CD4-positive, alpha-beta T cell (primary cell): ENCODE results near the gene B4GALNT1. TPM values are rescaled to one million over a fixed set of nuclear protein-coding genes. Genes with fewer than 3 reads are reported as not detected.
A peak's percentile ranks its signal among the peaks of the same experiment; 100 is the strongest.

Experiments
- ATAC-seq: fragments of 200-7000 bp; cut with Tn5 transposase; one replicate; pipeline ENCODE4 v1.10.0; 2022; ENCODE audit warnings: mild to moderate bottlenecking; ENCODE audit not compliant: poor library complexity
- CTCF ChIA-PET: fragments of 350-600 bp; sonication (Branson Sonifier 250); formaldehyde crosslinking; loops from one replicate; lab custom pipeline; 2021; ENCODE audit warnings: antibody characterized with exemption, inconsistent platforms; lab: Charles Lee
- POLR2A ChIA-PET: fragments of 350-600 bp; sonication (Branson Sonifier 250); formaldehyde crosslinking; loops from one replicate; lab custom pipeline; 2021; ENCODE audit warnings: antibody characterized with exemption, inconsistent platforms; lab: Charles Lee
- DNase-seq, 14 experiments: peaks; one replicate each; pipeline ENCODE4 v3.0.0-alpha.2; 2013 to 2020; ENCODE audit warnings: mixed read lengths in 2 of 14
- H3K27ac ChIP-seq, 2 donors: one replicate each; pipeline versions ENCODE4 v1.5.1 to v1.7.0; 2013; ENCODE audit warnings: low read length in 2 of 2, low read depth in 1 of 2, mild to moderate bottlenecking in 1 of 2
- H3K27me3 ChIP-seq, 2 experiments: 1 replicate in 1 of 2; 2 replicates in 1 of 2; pipeline versions ENCODE4 v1.6.1 to v1.7.0; 2013; ENCODE audit warnings: low read length in 2 of 2, control low read depth in 1 of 2, mild to moderate bottlenecking in 1 of 2, moderate library complexity in 1 of 2; ENCODE audit not compliant: insufficient read depth in 2 of 2, control insufficient read depth in 1 of 2
- H3K36me3 ChIP-seq: one replicate; pipeline ENCODE4 v1.6.1; 2013; ENCODE audit warnings: low read length, control low read depth; ENCODE audit not compliant: insufficient read depth
- H3K4me1 ChIP-seq: one replicate; pipeline ENCODE4 v1.6.1; 2013; ENCODE audit warnings: low read length, control low read depth; ENCODE audit not compliant: insufficient read depth
- H3K4me3 ChIP-seq: one replicate; pipeline ENCODE4 v1.5.1; 2013; ENCODE audit warnings: mild to moderate bottlenecking, low read length, moderate library complexity
- H3K9me3 ChIP-seq, 2 experiments: 1 replicate in 1 of 2; 2 replicates in 1 of 2; pipeline versions ENCODE4 v1.6.1 to v1.7.0; 2013; ENCODE audit warnings: low read length in 2 of 2, mild to moderate bottlenecking in 2 of 2, control low read depth in 1 of 2, moderate library complexity in 1 of 2; ENCODE audit not compliant: control insufficient read depth in 1 of 2, insufficient read depth in 1 of 2
- H3K27ac Mint-ChIP-seq: one replicate; pipeline ENCODE4 v1.8.0; 2020; ENCODE audit warnings: mixed read lengths
- H3K27me3 Mint-ChIP-seq: one replicate; pipeline ENCODE4 v1.8.0; 2021; ENCODE audit warnings: mixed read lengths
- H3K36me3 Mint-ChIP-seq: one replicate; pipeline ENCODE4 v1.8.0; 2021; ENCODE audit warnings: low read depth, mixed read lengths
- H3K4me1 Mint-ChIP-seq: one replicate; pipeline ENCODE4 v1.8.0; 2021; ENCODE audit warnings: low read depth, mixed read lengths
- H3K4me3 Mint-ChIP-seq: one replicate; pipeline ENCODE4 v1.8.0; 2020; ENCODE audit warnings: mild to moderate bottlenecking, mixed read lengths
- H3K9me3 Mint-ChIP-seq: one replicate; pipeline ENCODE4 v1.8.0; 2020; ENCODE audit warnings: mixed read lengths
- CTCF ChIP-seq: fragments of 200-600 bp; IDR thresholded peaks from one replicate; pipeline ENCODE4 v1.8.0; 2022; ENCODE audit warnings: antibody characterized with exemption, mild to moderate bottlenecking
- intact Hi-C, 2 experiments: fragments of 100-400 bp; cut with DNase I in 1 of 2; cut with micrococcal nuclease in 1 of 2; formaldehyde crosslinking; loops; one replicate each; pipeline versions ENCODE4 v1.15.1 to v1.9.0; 2023 to 2025; cut with DNase I, micrococcal nuclease
- total RNA-seq, 174 experiments: library from RNA in 2 of 174; stranded (reverse) in 2 of 174; gene quantifications; one replicate each; pipeline ENCODE4 v1.2.3 and lab custom pipeline; 2021 to 2026

The B4GALNT1 gene
- total RNA-seq, 2 experiments from 2014 or later: not detected

DNA sequence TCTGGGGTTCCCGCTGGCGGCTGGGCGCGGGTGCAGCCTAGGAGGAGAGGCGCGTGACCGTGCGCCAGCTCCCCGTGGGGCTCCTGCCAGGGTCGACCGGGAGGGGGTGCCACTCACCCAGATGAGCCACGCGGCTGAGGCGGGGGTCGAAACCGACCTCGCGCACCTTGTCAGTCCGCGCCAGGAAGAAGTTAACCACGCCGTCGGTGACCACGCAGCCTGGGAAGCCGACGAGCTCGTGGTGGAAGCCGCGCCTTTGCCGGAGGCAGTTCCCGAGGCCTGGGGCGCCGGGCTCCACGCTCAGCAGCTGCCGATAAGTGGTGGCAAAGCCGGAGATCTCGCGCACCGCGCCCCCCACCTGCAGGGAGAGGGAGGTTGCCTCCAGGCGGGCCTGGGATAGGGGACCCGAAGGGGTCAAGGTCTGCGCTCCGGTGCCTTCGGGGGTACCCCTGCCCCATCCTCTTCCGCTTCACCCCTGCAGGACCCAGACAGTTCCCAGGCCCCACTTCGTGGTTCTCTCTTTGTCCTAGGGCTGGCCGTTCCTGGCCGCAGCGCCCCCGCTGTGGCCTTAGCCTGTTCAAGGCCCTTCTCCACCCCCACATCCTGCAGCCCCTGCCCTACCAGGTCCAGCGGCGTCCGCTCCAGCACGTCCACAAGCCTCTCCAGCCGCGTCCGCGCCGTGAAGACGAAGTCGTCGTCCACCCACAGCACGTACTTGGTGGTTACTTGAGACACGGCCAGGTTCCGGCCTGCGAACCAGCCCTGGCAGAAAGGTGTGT is 5.3 kb downstream of the B4GALNT1 start:
- H3K27ac Mint-ChIP-seq: no peak overlapping the region

DNA sequence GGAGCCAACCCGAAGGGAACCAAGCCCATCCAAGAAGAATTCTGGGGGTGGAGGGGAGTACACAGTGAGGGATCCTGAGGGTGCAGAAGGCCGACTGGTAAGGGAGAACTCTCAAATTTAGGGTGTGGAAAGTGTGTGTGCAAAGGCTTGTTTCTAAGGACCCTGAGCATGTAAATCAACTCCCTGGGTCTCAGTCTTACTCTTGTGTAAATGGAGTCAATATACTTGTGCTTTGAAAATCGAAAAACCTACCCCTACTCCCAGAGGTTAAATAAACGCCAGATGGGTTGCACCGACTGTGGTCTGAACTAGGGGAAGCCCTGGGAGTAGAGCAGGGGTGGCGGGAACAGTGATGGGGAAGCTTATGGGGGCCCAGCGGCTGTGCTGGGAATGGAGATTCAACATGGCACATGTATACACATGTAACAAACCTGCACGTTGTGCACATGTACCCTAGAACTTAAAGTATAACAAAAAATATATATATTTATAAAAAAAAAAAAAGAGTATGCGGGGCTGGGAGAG is 6.0 kb downstream of the B4GALNT1 start:
- Histone ChIP-seq H3K36me3 (no peaks in the 10 kb centered on the region), H3K9me3 (peaks cover 0 to 11% of the 10 kb centered on the region in 2 experiments), H3K27me3 (peaks cover 89 to 96% of the 10 kb centered on the region in 2 experiments), H3K4me3 (no peak overlapping the region), H3K4me1 (peaks cover 21% of the 10 kb centered on the region), H3K27ac (no peak overlapping the region)
- H3K27ac Mint-ChIP-seq: no peak overlapping the region
- intact Hi-C loops: loop anchor here in 1 of 2 experiments (5.0 kb wide), 1 partner anchor 115 kb away; no protein-coding TSS in a partner anchor
- DNase-seq (no peak), ATAC-seq (no peak)
- ChIA-PET CTCF (interaction anchor here (1.3 to 1.8 kb wide), 2 partner anchors 39 to 44 kb away, joined by 4 to 6 read pairs; no protein-coding TSS in a partner anchor), POLR2A (no interaction called here)
- peaks cover 18% of the 10 kb centered on the region for H3K4me1 Mint-ChIP-seq
- no peaks in the 10 kb centered on the region for H3K36me3 Mint-ChIP-seq
- no peak for TF ChIP-seq CTCF
- no peaks in the 10 kb centered on the region for H3K9me3 Mint-ChIP-seq
- peaks cover 97% of the 10 kb centered on the region for H3K27me3 Mint-ChIP-seq
- no peak overlapping the region for H3K4me3 Mint-ChIP-seq

More for the DNA sequence above, 5.3 kb downstream of the B4GALNT1 start:
- ATAC-seq (peak; percentile 57), DNase-seq (peak in 4 of 14 experiments; percentile 7 to 51 (median 42))
- peaks cover 0 to 11% of the 10 kb centered on the region in 2 experiments for H3K9me3 ChIP-seq
- peaks cover 87 to 94% of the 10 kb centered on the region in 2 experiments for H3K27me3 ChIP-seq
- no peaks in the 10 kb centered on the region for H3K36me3 ChIP-seq
- no peak overlapping the region for H3K4me3 Mint-ChIP-seq
- intact Hi-C loops: loop anchor here in 1 of 2 experiments (5.0 kb wide), 1 partner anchor 115 kb away; no protein-coding TSS in a partner anchor
- TF ChIP-seq CTCF: no peak
- no peak overlapping the region for H3K27ac ChIP-seq
- peaks cover 25% of the 10 kb centered on the region for H3K4me1 ChIP-seq
- peaks cover 95% of the 10 kb centered on the region for H3K27me3 Mint-ChIP-seq
- no peaks in the 10 kb centered on the region for H3K9me3 Mint-ChIP-seq
- ChIA-PET CTCF (interaction anchor here (1.0 to 1.8 kb wide), 3 partner anchors 40 to 45 kb away, joined by 4 to 6 read pairs (median 4); no protein-coding TSS in a partner anchor), POLR2A (interaction anchor here (0.8 kb wide), 1 partner anchor 107 kb away, joined by 3 read pairs; the partner anchor contains the start of gene DDIT3)
- H3K36me3 Mint-ChIP-seq: no peaks in the 10 kb centered on the region
- H3K4me3 ChIP-seq: peak overlapping the region; percentile 7
- peaks cover 18% of the 10 kb centered on the region for H3K4me1 Mint-ChIP-seq

- Mint-ChIP-seq H3K27me3 (peaks cover 98% of the 10 kb centered on the region), H3K4me3 (no peak overlapping the region), H3K27ac (no peak overlapping the region), H3K36me3 (no peaks in the 10 kb centered on the region), H3K4me1 (peaks cover 24% of the 10 kb centered on the region), H3K9me3 (no peaks in the 10 kb centered on the region)
- ATAC-seq (no peak), DNase-seq (peak in 1 of 14 experiments; percentile 5)
- CTCF ChIA-PET: interaction anchor here (1.3 kb wide), 1 partner anchor 43 kb away, joined by 6 read pairs; no protein-coding TSS in a partner anchor
- no peaks in the 10 kb centered on the region for H3K36me3 ChIP-seq
- no peak overlapping the region for H3K4me3 ChIP-seq
- intact Hi-C loops: loop anchor here in 1 of 2 experiments (5.0 kb wide), 1 partner anchor 116 kb away; no protein-coding TSS in a partner anchor
- no peak for TF ChIP-seq CTCF
- peaks cover 0 to 14% of the 10 kb centered on the region in 2 experiments for H3K9me3 ChIP-seq
- POLR2A ChIA-PET: no interaction called here
- peaks cover 89 to 95% of the 10 kb centered on the region in 2 experiments for H3K27me3 ChIP-seq
- peaks cover 24% of the 10 kb centered on the region for H3K4me1 ChIP-seq
- H3K27ac ChIP-seq: no peak overlapping the region
These were observed 6.7 kb downstream of the B4GALNT1 start for GRCh38 chr12:57626111-57626920.
